Limb (tissue), 2 donors: ENCODE measurements around the gene DDX60.
"Not testable (repeated sequence)": the region's sequence is repeated elsewhere in the genome, so short reads cannot be mapped to it uniquely, and the experiment has no call there.

ENCODE experiments used
- DNase-seq, 2 donors: peaks; one replicate each; pipeline ENCODE4 v3.0.0-alpha.2; 2016; ENCODE audit errors: extremely low spot score in 2 of 2

Gene DDX60

DNA sequence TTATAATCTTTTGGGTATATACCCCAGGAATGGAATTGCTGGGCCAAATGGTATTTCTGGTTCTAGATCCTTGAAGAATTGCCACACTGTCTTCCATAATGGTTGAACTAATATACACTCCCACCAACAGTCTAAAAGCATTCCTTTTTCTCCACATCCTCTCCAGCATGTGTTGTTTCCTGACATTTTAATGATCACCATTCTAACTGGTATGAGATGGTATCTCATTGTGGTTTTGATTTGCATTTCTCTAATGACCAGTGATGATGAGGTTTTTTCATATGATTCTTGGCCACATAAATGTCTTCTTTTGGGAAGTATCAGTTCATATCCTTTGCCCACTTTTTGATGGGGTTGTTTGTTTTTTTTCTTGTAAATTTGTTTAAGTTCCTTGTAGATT is 105.0 kb downstream of the DDX60 start:
- not testable (repeated sequence) for DNase-seq

DNA sequence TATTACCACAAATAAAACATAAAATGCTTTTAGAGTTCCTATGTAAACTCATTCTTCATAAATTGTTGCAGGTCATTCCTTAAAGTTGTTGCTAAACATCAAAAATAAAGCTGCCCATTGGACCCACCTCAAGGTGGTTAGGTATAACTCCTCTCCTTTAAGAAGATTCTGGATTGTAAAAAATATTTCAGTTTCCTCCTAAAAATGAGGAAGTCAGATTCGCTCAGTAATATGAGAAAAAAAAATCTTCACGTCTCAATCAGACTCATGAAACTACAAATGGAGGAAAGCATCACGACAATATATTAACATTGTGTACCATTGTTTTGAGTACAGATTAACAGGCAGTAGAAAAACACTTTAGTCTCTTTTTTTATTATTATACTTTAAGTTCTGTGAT is 105.9 kb downstream of the DDX60 start:
- no peak for DNase-seq

DNA sequence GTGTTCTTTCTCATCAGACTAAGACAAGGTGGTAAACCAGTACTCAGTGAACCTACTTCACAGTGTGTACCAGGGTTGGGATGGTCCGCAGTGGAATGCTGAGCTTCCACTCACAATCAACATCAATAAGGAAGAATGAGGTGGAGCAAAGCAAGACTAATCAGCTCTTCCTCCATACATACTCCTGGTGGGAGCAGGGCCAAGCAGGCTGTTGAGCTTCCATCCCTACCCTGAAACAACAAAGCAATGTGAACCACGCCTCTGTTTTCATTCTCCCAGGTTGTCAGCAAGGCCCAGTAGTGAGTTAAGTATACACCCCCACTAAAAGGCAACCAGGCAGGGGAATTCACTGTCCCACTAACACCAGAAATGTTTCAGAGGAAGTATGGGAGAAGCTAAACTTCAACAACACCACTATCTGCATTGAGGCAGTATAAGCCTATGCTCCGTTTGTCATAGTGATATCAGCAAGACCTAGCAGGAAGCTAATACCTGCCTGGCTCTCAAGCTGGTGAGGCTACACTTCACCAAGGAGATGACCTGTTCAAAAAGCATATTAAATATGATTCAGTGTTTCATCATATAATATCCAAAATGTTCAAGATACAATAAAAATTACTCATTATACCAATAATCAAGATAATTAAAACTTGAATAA is 109.5 kb downstream of the DDX60 start:
- DNase-seq: no peak

DNA sequence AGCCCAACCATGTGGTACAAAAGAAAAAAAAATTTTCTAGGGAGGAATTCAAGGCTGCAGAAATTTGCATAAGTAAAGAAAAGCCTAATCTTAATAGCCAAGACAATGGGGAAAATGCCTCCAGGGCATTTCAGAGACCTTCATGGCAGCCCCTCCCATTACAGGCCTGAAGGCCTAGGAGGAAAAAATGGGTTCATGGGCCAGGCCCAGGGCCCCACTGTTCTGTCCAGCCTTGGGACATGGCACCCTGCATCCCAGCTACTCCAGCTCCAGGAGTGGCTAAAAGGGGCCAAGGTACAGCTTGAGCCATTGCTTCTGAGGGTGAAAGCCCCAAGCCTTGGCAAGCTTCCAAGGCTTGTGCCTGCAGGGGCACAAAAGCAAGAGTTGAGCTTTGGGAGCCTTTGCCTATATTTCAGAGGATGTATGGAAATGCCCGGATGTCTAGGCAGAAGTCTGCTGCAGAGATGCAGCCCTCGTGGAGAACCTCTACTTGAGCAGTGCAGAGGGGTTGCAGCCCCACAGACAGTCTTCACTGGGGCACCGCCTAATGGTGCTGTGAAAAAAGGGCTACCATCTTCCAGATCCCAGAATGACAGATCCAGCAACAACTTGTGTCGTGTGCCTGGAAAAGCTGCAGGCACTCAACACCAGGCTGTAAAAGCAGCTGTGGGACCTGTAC is 115.2 kb downstream of the DDX60 start:
- no peak for DNase-seq

DNA sequence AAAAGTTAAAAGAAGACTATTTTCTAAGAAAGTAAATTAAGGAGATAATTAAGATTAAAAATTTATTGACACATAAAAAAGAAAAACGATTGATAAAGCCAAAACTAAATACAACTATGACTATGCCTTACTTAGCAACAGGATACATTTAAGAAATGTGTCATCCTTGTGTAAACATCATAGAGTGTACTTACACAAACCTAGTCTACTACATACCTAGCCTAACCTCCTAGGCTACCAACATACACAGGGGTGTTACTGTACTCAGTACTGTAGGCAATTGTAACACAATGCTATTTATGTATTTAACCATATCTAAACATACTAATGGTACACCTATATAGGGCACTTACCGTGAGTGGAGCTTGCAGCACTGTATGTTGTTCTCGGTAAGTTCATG is 117.9 kb downstream of the DDX60 start:
- DNase-seq: no peak

DNA sequence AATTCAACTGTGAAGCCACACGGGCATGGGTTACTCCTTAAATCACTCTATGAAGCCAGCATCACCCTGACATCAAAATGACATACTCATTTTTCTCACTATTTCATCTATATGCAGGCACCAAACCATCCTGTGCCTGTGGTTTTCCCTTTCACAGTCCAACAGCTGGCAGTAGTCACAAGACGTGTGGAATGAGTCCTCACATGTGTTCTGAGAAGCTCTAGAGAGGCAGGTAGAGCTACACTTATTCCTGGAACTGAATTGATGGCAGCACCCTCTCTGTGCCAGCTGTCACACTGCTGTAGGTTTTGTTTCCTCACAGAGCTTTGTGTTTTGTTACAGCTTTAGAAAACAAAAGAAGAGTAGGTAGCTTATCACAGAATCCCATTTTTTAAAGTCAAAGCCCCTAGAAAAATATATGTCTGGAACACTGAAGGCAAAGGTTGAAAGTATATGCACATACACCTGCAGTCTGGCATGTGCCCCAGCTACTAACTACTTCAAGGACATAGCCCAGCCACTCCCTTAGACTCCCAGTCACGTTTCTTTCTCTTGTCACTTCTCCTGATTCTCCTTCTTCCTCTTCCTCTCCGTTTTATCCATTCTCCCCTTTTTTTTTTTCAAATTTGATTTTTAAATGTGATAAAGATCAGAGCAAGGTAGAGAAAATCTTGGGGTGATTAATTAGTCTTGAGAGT is 119.1 kb downstream of the DDX60 start:
- no peak for DNase-seq

DNA sequence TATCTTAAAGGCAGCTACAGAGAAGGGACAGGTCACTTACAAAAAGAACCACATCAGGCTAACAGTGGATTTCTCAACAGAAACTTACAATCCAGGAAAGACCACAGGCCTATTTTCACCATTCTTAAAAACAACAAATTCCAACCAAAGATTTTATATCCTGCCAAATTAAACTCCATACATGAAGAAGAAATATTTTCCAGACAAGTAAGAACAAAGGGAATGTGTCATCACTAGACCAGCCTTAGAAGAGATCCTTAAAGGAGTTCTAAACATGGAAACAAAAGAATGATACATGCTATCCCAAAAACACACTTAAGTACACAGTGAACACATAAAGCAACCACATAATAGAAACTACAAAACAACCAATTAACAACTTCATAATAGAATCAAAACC is 120.6 kb downstream of the DDX60 start:
- no peak for DNase-seq

DNA sequence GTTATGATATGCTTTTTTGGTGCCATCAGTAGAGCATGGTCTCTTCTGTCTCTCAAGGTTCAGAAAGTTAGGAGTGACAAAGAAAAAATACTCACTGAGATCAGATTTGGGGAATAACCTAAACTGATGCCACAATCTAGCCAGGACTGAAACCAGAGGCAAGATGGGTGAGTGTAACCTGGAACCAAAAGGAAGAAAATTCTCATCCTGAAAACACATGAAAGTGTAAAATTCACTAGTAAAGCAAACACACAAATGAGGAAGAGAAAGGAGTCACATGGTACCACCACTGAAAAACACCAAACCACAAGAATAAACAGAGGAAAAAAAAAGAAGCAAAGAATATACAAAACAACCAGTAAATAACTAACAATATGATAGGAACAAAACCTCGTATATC is 129.8 kb downstream of the DDX60 start:
- no peak for DNase-seq

DNA sequence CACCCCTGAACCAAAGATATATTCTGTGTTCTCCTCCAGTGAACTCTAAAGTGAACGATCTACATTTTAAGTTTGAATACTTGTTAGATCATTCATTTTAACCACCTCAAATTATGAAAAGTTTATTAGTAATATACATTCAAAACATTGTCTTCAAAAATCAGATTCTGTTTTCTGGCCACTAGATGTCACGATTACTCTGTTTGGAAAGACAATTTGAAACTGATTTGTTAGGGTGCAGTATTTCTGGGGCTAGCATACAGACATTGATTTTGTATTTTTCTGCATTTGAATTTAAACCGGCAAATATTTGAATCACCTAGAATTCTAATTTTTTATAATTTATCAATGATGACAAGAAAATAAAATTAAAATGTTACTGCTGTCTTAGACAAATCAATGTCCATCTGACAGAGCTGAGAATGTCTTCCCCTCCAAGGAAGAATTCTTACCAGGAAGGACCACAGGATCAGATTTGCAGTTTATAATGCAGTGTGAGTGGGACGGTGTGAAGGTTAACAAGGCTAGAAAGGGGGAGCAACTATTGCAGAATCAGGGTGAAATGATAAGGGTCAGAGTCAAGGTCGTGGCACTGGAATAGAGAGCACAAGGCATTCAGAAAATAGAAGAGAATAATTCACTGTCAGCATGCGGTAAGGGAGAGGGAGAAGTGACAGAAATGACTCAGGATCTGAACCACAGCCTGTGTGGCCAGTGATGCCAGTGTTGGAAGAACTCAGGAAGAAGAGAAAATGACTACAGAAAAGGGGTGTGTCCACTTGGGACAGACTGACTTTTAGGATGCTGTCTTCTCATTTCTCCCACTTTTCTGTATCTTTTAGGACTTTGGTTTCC is 134.6 kb downstream of the DDX60 start:
- DNase-seq: peak in 1 of 2 donors; percentile 54

DNA sequence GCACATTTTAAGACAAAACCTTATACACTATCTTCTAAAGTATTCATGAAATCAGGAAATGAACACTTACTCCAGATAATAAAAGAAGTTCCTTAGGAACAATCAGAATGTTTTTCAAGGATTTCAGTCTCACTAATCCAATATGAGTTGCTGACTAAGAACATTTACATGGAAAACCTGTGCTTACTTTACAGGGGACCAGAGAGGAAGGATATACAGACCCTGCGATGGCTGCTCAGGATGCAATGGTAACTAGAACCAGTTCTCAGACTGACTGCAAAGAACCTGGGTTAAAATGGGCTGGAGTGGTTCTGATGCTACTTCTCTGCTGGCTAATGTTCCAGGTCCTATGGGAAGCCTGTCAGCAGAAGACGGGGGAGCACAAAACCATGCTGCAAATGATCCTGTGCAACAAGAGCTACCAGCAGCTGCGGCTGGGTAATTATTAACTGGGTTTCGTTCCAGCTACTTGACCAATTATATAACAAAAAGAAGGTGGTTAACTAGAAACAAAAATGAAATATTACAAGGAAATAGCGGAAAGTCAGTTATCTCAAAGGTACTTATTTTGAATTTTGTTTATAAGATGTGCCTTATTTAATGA is 140.9 kb downstream of the DDX60 start:
- no peak for DNase-seq

DNA sequence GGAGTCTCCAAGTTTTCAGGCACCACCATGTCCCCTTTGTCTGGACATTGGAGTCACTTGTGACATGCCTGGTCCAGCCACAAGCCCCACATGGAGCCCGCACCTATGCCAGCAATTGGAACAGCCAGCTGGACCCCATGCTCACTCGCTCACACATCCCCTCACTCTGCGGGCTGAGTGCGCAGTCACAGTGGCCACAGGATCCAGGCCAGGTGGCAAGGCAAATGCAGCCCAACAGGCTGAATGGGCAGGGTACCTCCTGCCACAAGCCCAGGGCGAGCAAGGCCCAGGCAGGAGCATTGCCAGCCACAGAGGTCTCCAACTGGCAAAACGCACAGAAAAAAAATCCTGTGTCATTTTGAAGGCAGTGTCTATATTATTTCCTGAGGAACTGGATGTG is 144.2 kb downstream of the DDX60 start:
- no peak for DNase-seq

DNA sequence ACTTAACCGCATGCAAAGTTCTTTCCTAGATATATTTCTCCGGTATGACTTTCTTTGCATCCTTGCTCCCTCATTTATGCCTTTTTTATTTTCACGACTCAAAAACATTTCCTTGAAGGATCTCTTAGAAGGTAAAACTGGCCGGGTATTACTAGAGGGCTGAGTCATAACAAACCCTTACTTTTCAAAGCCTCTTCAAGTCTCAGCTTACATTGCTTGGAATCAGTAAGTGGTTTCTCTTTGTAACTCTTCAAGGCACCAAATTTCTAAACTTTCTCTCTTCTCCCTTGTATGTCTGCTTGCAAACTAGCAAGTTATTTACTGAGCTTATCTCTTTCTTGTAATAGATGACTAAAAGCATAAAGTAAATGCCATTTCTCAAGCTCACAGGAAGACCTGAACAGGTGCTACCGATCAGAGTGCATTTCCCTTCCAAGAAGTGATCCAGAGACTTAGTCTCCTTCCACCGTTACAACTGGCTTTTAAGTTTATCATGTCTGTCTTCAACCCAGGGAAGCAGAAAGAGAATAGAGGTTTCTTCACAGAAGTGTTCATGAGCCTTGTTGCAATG is 150.8 kb downstream of the DDX60 start:
- no peak for DNase-seq
